Measurements from ENCODE around the gene TNFRSF4. TPM values are rescaled to one million over a fixed set of nuclear protein-coding genes. Genes with fewer than 3 reads are reported as not detected.

The TNFRSF4 gene
- total RNA-seq, 1 experiment from 2014 or later: 0.37 TPM

DNA sequence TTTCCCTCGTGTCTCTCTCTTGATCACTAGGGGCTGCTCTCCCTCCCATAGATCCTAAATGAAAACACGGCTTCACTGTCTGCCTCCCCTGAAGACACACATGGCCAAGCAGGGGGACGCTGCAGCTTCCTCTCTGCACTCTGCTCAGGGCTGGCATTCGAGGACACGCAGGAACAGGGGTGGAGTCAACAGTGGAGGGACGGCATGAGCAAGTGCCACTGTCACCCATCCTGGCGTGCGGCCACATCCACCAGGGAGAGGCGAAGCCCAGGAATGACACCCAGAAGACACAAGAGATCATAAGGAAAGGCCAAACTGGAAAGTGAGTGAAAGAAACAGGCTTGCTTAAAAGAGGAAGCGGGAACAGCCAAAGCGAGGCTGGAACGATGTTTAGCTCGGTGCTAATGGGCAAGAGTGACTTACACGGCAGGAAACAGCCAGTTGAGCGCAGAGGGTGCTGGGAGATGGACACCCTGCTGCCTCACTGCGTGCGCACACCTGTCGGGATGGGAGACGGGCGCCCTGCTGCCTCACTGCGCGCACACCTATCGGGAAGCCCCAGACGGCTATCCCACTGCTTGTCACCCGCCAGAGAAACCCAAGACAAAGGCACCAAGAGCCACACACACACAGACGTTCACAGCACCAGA is 46.1 kb upstream of the TNFRSF4 start:
- H3K9ac ChIP-seq (ENCODE audit: low read length): no peak overlapping the region
- CTCF ChIA-PET: no interaction called here

DNA sequence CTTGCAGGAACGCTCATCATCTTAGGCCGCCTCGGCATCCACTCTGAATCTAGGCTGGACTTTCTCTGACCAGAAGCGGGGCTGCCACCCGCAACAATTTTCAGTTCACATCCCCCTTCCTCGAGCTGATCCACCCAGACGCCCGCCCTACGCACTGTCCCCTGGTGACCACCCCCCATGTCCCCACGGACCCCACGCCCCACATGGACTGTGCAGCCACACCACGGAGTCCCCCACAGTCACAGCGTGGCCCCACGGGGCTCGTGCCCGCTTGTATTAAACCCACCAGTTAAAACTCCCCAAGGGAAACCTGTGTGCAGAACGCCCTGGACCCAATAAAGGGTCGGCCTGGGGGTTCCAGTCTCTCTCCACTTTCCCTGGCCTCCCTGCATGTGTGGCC is 45.6 kb upstream of the TNFRSF4 start:
- CTCF ChIA-PET: no interaction called here

More for the DNA sequence above, 46.1 kb upstream of the TNFRSF4 start:
- ChIA-PET RAD21 (ENCODE audit: low non-redundant PET in 1 of 2, low total read pairs in 2 of 2, uncharacterized antibody in 2 of 2, unreplicated experiment in 2 of 2) (no interaction called here), POLR2A (no interaction called here)
- Histone ChIP-seq H3K27ac (ENCODE audit: low read depth, low read length) (no peak overlapping the region), H3K36me3 (ENCODE audit: control insufficient read depth in 1 of 2, insufficient read depth in 2 of 2, low read length in 2 of 2) (peaks cover 32 to 53% of the 10 kb centered on the region in 2 experiments; a peak in 3 of 4 replicates), H3K4me2 (ENCODE audit: low read length) (no peak overlapping the region), H3K9me3 (ENCODE audit: control insufficient read depth in 1 of 2, insufficient read depth in 1 of 2, low read depth in 1 of 2, low read length in 2 of 2) (no peaks in the 10 kb centered on the region), H3K4me1 (ENCODE audit: control insufficient read depth in 1 of 2, insufficient read depth in 2 of 2, low read length in 2 of 2) (peaks cover 0 to 3% of the 10 kb centered on the region in 2 experiments; a peak in 1 of 4 replicates), H4K20me1 (ENCODE audit: insufficient read depth) (no peaks in the 10 kb centered on the region), H3K9me2 (ENCODE audit: insufficient read depth) (no peaks in the 10 kb centered on the region), H3K27me3 (ENCODE audit: insufficient read depth, low read length) (no peaks in the 10 kb centered on the region), H3K79me2 (ENCODE audit: insufficient read depth, low read length) (peaks cover 21% of the 10 kb centered on the region), H3K4me3 (replicated peaks in 1 of 2; ENCODE audit: low read depth in 1 of 2, low read length in 2 of 2) (no peak overlapping the region), H2AFZ (ENCODE audit: low read depth, low read length, poor library complexity, severe bottlenecking) (no peak overlapping the region)
- intact Hi-C loops (cut with micrococcal nuclease): no loop called here
- TF ChIP-seq, protein P1, sequence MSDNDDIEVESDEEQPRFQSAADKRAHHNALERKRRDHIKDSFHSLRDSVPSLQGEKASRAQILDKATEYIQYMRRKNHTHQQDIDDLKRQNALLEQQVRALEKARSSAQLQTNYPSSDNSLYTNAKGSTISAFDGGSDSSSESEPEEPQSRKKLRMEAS (IDR thresholded peaks at IDR 0.05): no peak
- TF ChIP-seq POLR2AphosphoS5 (IDR thresholded peaks at IDR 0.05; ENCODE audit: low read depth, low read length): no peak
- BruUV-seq (replicated peaks): no TSS peak
- DNase-seq (ENCODE audit: low read depth, low spot score) (no peak), ATAC-seq (no peak)

More for the DNA sequence above, 45.6 kb upstream of the TNFRSF4 start:
- Histone ChIP-seq H3K27me3 (ENCODE audit: insufficient read depth, low read length) (no peaks in the 10 kb centered on the region), H3K4me3 (replicated peaks in 1 of 2; ENCODE audit: low read depth in 1 of 2, low read length in 2 of 2) (no peak overlapping the region), H3K4me1 (ENCODE audit: control insufficient read depth in 1 of 2, insufficient read depth in 2 of 2, low read length in 2 of 2) (no peaks in the 10 kb centered on the region), H3K79me2 (ENCODE audit: insufficient read depth, low read length) (peaks cover 16% of the 10 kb centered on the region; the same call in 1 of the 2 replicates), H3K4me2 (ENCODE audit: low read length) (no peak overlapping the region), H3K9me2 (ENCODE audit: insufficient read depth) (no peaks in the 10 kb centered on the region), H3K36me3 (ENCODE audit: control insufficient read depth in 1 of 2, insufficient read depth in 2 of 2, low read length in 2 of 2) (peaks cover 32 to 51% of the 10 kb centered on the region in 2 experiments; a peak in 3 of 4 replicates), H2AFZ (ENCODE audit: low read depth, low read length, poor library complexity, severe bottlenecking) (no peak overlapping the region), H3K9ac (ENCODE audit: low read length) (no peak overlapping the region), H4K20me1 (ENCODE audit: insufficient read depth) (no peaks in the 10 kb centered on the region), H3K9me3 (ENCODE audit: control insufficient read depth in 1 of 2, insufficient read depth in 1 of 2, low read depth in 1 of 2, low read length in 2 of 2) (no peaks in the 10 kb centered on the region), H3K27ac (ENCODE audit: low read depth, low read length) (no peak overlapping the region)
- TF ChIP-seq FOSL1 (IDR thresholded peaks at IDR 0.05; ENCODE audit: low read depth) (no peak), ZNF274 (IDR thresholded peaks at IDR 0.05; ENCODE audit: low read depth, low read length) (no peak), SIN3A (IDR thresholded peaks at IDR 0.05; ENCODE audit: low read depth) (no peak), TCF7L2 (IDR thresholded peaks at IDR 0.05; ENCODE audit: borderline replicate concordance, extremely low read depth, insufficient read depth, insufficient read length) (no peak), EZH2phosphoT487 (IDR thresholded peaks at IDR 0.05; ENCODE audit: borderline replicate concordance) (no peak), CEBPB (IDR thresholded peaks at IDR 0.05; ENCODE audit: low read depth) (no peak), SRF (IDR thresholded peaks at IDR 0.05; ENCODE audit: low read depth) (no peak), JUND (IDR thresholded peaks at IDR 0.05) (no peak), ELF1 (IDR thresholded peaks at IDR 0.05; ENCODE audit: borderline replicate concordance, low read depth) (no peak), SP1 (IDR thresholded peaks at IDR 0.05; ENCODE audit: low read depth) (no peak), CBX3 (IDR thresholded peaks at IDR 0.05; ENCODE audit: low read depth) (no peak)
- TF ChIP-seq, protein P1 (IDR thresholded peaks at IDR 0.05): no peak
- TF ChIP-seq, protein P2, sequence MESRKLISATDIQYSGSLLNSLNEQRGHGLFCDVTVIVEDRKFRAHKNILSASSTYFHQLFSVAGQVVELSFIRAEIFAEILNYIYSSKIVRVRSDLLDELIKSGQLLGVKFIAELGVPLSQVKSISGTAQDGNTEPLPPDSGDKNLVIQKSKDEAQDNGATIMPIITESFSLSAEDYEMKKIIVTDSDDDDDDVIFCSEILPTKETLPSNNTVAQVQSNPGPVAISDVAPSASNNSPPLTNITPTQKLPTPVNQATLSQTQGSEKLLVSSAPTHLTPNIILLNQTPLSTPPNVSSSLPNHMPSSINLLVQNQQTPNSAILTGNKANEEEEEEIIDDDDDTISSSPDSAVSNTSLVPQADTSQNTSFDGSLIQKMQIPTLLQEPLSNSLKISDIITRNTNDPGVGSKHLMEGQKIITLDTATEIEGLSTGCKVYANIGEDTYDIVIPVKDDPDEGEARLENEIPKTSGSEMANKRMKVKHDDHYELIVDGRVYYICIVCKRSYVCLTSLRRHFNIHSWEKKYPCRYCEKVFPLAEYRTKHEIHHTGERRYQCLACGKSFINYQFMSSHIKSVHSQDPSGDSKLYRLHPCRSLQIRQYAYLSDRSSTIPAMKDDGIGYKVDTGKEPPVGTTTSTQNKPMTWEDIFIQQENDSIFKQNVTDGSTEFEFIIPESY (IDR thresholded peaks at IDR 0.05; ENCODE audit: extremely low read depth, insufficient replicate concordance, low read length): no peak
- ChIA-PET RAD21 (ENCODE audit: low non-redundant PET in 1 of 2, low total read pairs in 2 of 2, uncharacterized antibody in 2 of 2, unreplicated experiment in 2 of 2) (no interaction called here), POLR2A (no interaction called here)
- intact Hi-C loops (cut with micrococcal nuclease): no loop called here
- BruUV-seq (replicated peaks): no TSS peak
- DNase-seq (ENCODE audit: low read depth, low spot score) (no peak), ATAC-seq (no peak)

Measured in HCT116 (cell line).